ENCODE results near the gene HIGD1C.

HIGD1C gene

DNA sequence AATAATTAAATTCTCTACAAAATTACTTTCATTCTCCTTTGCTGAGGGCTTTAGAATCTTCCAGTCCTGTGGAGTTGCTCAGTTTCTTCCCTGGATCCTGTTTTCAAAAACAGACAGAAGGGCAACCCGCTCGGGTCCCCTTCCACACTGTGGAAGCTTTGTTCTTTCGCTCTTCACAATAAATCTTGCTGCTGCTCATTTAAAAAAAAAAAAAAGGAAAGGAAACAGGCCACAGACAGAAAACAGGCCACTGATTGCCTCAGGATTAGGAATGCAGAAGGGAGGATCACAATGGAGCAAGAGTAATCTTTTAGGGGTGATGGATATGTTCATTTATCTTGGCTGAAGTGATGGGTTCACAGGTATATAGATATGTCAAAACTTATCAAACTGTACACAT lies 29.5 kb upstream of the HIGD1C start:
- no peak for DNase-seq (ENCODE audit: extremely low spot score)
- CTCF ChIA-PET = interaction anchor here (1.3 kb wide), 2 partner anchors 38 to 63 kb away, joined by 3 to 4 read pairs; no protein-coding TSS in a partner anchor
- no peak for TF ChIP-seq CTCF (IDR thresholded peaks at IDR 0.05; ENCODE audit: control extremely low read depth, extremely low read depth, low read depth, missing control alignments)
- POLR2A ChIA-PET = no interaction called here

DNA sequence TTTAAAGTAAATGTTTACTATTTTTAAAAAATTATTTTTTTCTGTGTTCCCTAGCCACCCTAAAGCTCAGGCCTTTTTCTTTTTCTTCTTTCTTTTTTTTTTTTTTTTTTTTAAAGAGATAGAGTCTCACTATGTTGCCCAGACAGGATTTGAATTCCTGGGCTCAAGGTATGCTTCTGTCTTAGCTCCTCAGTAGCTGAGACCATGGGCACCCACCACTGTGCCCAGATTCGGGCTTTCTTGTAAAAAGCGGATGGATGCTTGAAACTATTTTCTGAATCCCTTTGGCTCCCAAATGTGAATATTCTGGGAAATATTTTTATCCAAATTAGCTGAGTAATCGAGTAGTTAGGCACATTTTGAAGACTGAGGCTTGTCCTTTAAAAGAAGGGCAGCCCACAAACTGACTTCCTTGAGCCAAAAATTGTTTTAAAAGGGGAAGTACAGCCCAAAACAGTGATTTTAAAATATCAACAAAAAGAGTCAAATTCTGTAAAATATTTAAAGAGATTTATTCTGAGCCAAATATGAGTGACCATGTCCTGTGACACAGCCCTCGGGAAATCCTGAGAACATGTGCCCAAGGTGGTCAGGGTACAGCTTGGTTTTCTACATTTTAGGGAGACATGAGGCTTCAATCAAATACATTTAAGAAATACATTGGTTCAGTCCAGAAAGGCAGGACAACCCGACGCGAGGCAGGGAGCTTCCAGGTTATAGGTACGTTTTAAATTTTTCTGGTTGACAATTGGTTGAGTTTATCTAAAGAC lies 28.8 kb upstream of the HIGD1C start:
- TF ChIP-seq CTCF (IDR thresholded peaks at IDR 0.05; ENCODE audit: control extremely low read depth, extremely low read depth, low read depth, missing control alignments) = no peak
- ChIA-PET POLR2A (no interaction called here), CTCF (interaction anchor here (1.0 to 1.3 kb wide), 3 partner anchors 37 to 62 kb away, joined by 3 to 4 read pairs (median 3); no protein-coding TSS in a partner anchor)
- no peak for DNase-seq (ENCODE audit: extremely low spot score)

DNA sequence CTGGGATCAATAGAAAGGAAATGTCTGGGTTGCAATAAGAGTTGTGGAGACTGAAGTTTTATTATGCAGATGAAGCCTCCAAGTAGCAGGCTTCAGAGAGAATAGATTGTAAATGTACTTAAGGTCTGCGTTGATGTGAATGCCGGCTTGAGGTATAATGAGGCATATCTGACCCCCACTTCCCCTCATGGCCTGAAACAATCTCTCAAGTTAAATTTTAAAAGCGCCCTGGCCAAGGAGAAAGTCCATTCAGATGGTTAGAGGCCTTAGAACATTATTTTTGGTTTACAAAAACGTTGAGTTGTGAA lies 28.3 kb upstream of the HIGD1C start:
- POLR2A ChIA-PET = no interaction called here
- CTCF ChIA-PET = interaction anchor here (1.0 to 1.3 kb wide), 3 partner anchors 37 to 104 kb away, joined by 3 read pairs; no protein-coding TSS in a partner anchor
- TF ChIP-seq CTCF (IDR thresholded peaks at IDR 0.05; ENCODE audit: control extremely low read depth, extremely low read depth, low read depth, missing control alignments) = no peak
- DNase-seq (ENCODE audit: extremely low spot score) = no peak

DNA sequence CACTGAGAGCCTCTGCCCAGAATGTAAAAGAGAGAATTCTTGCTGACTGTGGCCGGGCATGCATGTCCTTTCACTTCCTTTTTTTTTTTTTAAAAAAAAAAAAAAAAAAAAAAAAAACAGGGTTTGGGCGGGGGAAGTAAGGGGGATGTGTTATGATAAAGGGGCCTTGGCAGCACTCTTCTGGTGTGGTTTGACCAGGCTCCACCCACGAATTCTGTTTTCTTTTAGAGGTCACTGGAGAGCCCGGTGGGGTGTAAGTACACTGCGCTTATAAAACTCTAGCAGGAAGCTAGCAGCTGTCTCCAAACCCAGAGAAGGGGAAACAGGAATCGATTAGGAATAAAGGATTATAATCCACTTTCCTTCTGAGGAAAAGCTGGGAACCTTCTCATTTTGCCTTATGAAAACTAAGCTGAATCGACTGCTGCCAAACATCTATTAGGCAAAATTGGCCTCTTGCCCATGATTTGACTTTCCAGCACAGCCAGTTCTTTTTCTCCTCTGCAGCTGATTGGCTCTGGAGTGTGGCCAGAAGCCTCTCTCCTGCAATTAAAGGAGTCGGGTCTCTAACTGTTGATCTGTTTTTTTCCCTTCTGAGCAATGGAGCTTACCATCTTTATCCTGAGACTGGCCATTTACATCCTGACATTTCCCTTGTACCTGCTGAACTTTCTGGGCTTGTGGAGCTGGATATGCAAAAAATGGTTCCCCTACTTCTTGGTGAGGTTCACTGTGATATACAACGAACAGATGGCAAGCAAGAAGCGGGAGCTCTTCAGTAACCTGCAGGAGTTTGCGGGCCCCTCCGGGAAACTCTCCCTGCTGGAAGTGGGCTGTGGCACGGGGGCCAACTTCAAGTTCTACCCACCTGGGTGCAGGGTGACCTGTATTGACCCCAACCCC lies 27.7 kb upstream of the HIGD1C start:
- DNase-seq (ENCODE audit: extremely low spot score) = peak; percentile 71
- POLR2A ChIA-PET = interaction anchor here (0.6 kb wide), 1 partner anchor 314 kb away, joined by 3 read pairs; the partner anchor contains the start of gene DAZAP2
- CTCF ChIA-PET = interaction anchor here (1.0 kb wide), 3 partner anchors 62 to 103 kb away, joined by 3 to 4 read pairs (median 3); no protein-coding TSS in a partner anchor

DNA sequence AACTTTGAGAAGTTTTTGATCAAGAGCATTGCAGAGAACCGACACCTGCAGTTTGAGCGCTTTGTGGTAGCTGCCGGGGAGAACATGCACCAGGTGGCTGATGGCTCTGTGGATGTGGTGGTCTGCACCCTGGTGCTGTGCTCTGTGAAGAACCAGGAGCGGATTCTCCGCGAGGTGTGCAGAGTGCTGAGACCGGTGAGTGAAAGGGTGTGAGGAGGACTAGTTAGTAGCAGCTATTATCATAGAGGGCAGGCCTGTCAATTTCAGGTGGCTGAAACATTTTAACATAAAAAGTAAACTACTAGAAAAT lies 27.0 kb upstream of the HIGD1C start:
- no peak for TF ChIP-seq CTCF (IDR thresholded peaks at IDR 0.05; ENCODE audit: control extremely low read depth, extremely low read depth, low read depth, missing control alignments)
- no peak for DNase-seq (ENCODE audit: extremely low spot score)
- ChIA-PET POLR2A (no interaction called here), CTCF (interaction anchor here (1.0 kb wide), 2 partner anchors 15 to 62 kb away, joined by 3 to 4 read pairs; no protein-coding TSS in a partner anchor)

More for the DNA sequence above, 27.7 kb upstream of the HIGD1C start:
- no peak for TF ChIP-seq CTCF (IDR thresholded peaks at IDR 0.05; ENCODE audit: control extremely low read depth, extremely low read depth, low read depth, missing control alignments)

DNA sequence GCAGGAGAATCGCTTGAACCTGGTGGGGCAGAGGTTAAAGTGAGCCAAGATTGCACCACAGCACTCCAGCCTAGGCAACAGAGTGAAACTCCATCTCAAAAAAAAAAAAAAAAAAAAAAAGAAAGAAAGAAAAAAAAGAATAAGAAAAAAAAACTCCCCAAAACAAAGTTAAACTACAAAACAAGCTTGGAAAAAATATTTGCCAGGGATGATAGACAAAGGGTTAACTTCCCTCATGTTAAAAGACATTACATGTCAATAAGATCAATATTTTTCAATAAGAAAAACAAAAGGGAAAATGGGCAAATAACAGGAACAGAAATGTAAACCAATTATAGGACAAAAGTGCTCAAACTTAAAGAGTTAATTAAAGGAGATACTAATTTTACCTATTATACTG lies 26.4 kb upstream of the HIGD1C start:
- no peak for DNase-seq (ENCODE audit: extremely low spot score)
- POLR2A ChIA-PET = no interaction called here
- CTCF ChIA-PET = interaction anchor here (1.0 kb wide), 1 partner anchor 14 kb away, joined by 3 read pairs; no protein-coding TSS in a partner anchor
- TF ChIP-seq CTCF (IDR thresholded peaks at IDR 0.05; ENCODE audit: control extremely low read depth, extremely low read depth, low read depth, missing control alignments) = no peak
